ENCODE results near the gene MUC21. TPM values are rescaled to one million over a fixed set of nuclear protein-coding genes. Genes with fewer than 3 reads are reported as not detected.

The MUC21 gene
- total and polyA plus RNA-seq, 9 of the 15 experiments (the other 6 are each of a cell fraction or from before 2014, with no cell fraction given): not detected

DNA sequence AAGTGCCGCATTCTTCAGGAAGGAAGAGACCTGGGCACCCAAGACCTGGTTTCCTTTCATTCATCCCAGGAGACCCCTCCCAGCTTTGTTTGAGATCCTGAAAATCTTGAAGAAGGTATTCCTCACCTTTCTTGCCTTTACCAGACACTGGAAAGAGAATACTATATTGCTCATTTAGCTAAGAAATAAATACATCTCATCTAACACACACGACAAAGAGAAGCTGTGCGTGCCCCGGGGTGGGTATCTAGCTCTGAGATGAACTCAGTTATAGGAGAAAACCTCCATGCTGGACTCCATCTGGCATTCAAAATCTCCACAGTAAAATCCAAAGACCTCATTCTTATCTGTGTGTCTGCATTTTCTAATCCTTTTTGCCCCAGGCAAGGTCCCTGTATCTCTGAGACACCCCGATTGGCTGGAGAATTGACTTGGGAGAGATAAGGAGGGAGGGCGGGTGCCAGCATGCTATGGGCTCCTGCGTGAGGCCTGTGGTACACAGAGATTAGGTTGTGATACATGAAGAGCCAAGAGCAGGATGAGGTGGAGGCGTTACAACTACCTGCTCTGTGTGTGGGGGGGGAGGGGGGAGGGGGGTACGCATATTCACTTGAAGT lies 4.8 kb downstream of the MUC21 start (continued):
- TF ChIP-seq KAT8 (IDR thresholded peaks at IDR 0.05; ENCODE audit: low read depth): no peak
- TF ChIP-seq, protein P1, sequence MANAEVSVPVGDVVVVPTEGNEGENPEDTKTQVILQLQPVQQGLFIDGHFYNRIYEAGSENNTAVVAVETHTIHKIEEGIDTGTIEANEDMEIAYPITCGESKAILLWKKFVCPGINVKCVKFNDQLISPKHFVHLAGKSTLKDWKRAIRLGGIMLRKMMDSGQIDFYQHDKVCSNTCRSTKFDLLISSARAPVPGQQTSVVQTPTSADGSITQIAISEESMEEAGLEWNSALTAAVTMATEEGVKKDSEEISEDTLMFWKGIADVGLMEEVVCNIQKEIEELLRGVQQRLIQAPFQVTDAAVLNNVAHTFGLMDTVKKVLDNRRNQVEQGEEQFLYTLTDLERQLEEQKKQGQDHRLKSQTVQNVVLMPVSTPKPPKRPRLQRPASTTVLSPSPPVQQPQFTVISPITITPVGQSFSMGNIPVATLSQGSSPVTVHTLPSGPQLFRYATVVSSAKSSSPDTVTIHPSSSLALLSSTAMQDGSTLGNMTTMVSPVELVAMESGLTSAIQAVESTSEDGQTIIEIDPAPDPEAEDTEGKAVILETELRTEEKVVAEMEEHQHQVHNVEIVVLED (CRISPR knock-in tag; IDR thresholded peaks at IDR 0.05): no peak
- no peak for TF ChIP-seq MECOM (CRISPR knock-in tag; IDR thresholded peaks at IDR 0.05)
- TF ChIP-seq ETV5 (CRISPR knock-in tag; IDR thresholded peaks at IDR 0.05; ENCODE audit: low read depth): no peak
- no peak for TF ChIP-seq NFIX (CRISPR knock-in tag; IDR thresholded peaks at IDR 0.05; ENCODE audit: low read depth)
- TF ChIP-seq ZNF766 (CRISPR knock-in tag; conservative IDR thresholded peaks at IDR 0.05): peak; percentile 43; the same call in 1 of the 2 replicates
- peak; percentile 45; the same call in 1 of the 2 replicates for TF ChIP-seq DMBX1 (CRISPR knock-in tag; IDR thresholded peaks at IDR 0.05; ENCODE audit: borderline replicate concordance)
- no peak for TF ChIP-seq MCM7 (IDR thresholded peaks at IDR 0.05)
- TF ChIP-seq ZNF551 (CRISPR knock-in tag; IDR thresholded peaks at IDR 0.05): no peak
- TF ChIP-seq SMAD2 (IDR thresholded peaks at IDR 0.05; ENCODE audit: low read depth, low read length): no peak
- TF ChIP-seq ZNF263 (CRISPR knock-in tag; IDR thresholded peaks at IDR 0.05; ENCODE audit: borderline replicate concordance): 0 out of 2 replicates have a peak, but pooled peaks have one; percentile 26
- no peak for TF ChIP-seq CREB1 (IDR thresholded peaks at IDR 0.05)
- no peak for TF ChIP-seq CREB1 (CRISPR knock-in tag; IDR thresholded peaks at IDR 0.05)
- TF ChIP-seq TRIM24 (IDR thresholded peaks at IDR 0.05): peak in 1 of 2 experiments; percentile 61; a peak in 1 of 4 replicates
- TF ChIP-seq ARHGAP35 (IDR thresholded peaks at IDR 0.05; ENCODE audit: partially characterized antibody): no peak
- TF ChIP-seq BRF1 (IDR thresholded peaks at IDR 0.05; ENCODE audit: borderline replicate concordance, extremely low read depth, insufficient read length): no peak
- TF ChIP-seq STAT5A (IDR thresholded peaks at IDR 0.05; ENCODE audit: borderline replicate concordance, low read length): peak; percentile 58; the same call in 1 of the 2 replicates
- TF ChIP-seq, protein P2, sequence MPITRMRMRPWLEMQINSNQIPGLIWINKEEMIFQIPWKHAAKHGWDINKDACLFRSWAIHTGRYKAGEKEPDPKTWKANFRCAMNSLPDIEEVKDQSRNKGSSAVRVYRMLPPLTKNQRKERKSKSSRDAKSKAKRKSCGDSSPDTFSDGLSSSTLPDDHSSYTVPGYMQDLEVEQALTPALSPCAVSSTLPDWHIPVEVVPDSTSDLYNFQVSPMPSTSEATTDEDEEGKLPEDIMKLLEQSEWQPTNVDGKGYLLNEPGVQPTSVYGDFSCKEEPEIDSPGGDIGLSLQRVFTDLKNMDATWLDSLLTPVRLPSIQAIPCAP (CRISPR knock-in tag; IDR thresholded peaks at IDR 0.05; ENCODE audit: borderline replicate concordance): no peak
- no peak for TF ChIP-seq ZNF586 (CRISPR knock-in tag; conservative IDR thresholded peaks at IDR 0.05)
- TF ChIP-seq, protein P3, sequence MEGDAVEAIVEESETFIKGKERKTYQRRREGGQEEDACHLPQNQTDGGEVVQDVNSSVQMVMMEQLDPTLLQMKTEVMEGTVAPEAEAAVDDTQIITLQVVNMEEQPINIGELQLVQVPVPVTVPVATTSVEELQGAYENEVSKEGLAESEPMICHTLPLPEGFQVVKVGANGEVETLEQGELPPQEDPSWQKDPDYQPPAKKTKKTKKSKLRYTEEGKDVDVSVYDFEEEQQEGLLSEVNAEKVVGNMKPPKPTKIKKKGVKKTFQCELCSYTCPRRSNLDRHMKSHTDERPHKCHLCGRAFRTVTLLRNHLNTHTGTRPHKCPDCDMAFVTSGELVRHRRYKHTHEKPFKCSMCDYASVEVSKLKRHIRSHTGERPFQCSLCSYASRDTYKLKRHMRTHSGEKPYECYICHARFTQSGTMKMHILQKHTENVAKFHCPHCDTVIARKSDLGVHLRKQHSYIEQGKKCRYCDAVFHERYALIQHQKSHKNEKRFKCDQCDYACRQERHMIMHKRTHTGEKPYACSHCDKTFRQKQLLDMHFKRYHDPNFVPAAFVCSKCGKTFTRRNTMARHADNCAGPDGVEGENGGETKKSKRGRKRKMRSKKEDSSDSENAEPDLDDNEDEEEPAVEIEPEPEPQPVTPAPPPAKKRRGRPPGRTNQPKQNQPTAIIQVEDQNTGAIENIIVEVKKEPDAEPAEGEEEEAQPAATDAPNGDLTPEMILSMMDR (IDR thresholded peaks at IDR 0.05 in 2 of 3, conservative IDR thresholded peaks at IDR 0.05 in 1 of 3; ENCODE audit: insufficient read depth in 2 of 3, low read depth in 1 of 3, low read length in 3 of 3): no peak
- TF ChIP-seq BRD9 (IDR thresholded peaks at IDR 0.05; ENCODE audit: low read depth, partially characterized antibody): no peak
- TF ChIP-seq ZNF316 (IDR thresholded peaks at IDR 0.05): no peak
- no peak for TF ChIP-seq DDX20 (tag; IDR thresholded peaks at IDR 0.05; ENCODE audit: low read depth)
- peak; percentile 88 for TF ChIP-seq KLF16 (IDR thresholded peaks at IDR 0.05)
- TF ChIP-seq NCOR1 (IDR thresholded peaks at IDR 0.05): peak; percentile 84
- TF ChIP-seq ZNF583 (CRISPR knock-in tag; IDR thresholded peaks at IDR 0.05): no peak
